COR-L47 (cell line): ENCODE results near the gene ASCL2.

Experiments
- DNase-seq: peaks from one replicate; lab custom pipeline; 2025; lab: John Stamatoyannopoulos, UW

Gene ASCL2

DNA sequence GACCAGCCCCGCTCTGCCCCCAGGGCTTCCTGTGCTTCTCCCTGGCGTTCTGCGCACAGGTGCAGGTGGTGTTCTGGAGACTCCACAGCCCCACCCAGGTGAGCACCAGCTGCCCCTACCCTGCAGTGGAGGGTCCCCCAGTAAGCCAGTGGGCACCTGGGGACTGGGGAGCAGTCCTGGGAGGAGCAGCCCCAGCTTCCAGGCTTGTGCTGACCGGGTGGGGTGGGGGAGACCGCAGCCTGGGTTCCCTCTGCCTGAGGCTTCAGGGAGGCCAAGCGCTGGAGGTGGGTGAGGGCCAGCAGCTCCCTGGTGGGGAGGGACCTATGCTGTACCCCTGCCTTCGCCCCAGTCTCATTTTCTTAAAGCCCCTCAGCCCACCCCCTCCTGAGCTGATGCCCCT lies 38.3 kb upstream of the ASCL2 start:
- no peak for DNase-seq

DNA sequence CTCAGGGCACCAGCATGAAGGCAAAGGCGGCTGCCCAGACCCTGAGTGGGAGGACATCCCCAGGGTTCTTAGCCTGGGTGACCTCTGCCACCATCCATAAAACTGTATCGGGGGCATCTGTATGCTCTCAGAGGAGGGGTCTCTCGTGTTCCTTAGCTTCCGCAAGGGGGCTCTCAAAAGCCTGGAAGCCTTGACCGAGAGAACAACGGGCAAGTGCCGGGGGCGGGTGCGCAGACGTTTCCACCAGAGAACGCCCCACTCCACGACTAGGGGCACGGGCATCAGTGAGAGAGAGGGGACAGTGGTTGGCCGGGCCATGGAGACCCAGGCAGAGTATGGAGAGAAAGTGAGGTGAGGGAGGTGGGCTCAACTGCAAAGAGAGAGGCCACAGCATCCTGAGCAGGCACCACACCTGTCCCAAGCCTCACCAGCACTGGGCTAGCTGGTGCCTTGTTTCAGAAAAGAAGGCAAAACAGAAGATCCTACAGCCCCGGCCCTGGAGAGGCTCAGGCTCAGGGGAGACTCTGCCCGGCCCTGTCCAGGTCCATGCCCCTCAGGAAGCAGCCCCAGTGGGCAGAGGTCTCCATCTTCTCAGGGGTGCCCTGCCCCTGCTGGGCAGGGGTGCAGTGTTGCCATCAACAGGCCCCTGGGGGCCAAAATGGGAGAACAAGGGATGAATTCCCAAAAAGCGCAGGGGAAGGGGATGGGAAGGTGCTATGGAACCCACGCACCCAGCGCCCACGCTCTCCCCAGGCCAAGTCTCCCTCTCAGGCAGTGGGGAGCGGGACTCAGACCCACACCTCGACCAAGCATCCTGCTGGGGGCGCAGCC lies 37.3 kb upstream of the ASCL2 start:
- no peak for DNase-seq

DNA sequence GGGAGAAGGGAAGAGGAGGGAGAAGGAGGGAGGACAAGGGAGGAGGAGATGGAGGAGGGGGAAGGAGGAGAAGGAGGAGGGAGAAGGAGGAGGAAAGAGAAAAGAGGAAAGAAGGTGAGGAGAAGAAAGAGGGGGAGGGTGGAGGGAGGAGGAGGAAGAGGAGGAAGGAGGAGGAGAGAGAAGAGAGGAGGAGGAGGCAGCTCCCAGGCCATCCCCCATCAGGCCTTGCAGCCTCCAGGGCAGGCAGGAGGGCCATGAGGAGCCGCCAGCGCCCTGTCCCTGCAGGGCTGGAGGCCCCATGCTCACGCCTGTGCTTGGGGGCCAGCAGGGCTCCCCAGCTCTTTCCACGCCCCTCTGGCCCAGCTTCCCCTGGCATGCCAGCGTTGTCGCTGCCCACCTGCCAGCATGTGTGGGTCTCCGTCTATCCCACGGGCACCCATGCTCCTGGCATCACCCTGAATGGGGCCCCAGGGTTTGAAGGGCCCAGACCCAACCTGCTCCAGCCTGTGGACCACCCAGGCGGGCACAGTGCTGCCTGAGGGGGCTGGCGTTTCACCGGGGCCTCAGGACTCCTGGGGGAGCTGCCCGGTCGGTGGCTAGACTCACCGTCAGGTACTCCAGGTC lies 36.6 kb upstream of the ASCL2 start:
- DNase-seq, result no peak

DNA sequence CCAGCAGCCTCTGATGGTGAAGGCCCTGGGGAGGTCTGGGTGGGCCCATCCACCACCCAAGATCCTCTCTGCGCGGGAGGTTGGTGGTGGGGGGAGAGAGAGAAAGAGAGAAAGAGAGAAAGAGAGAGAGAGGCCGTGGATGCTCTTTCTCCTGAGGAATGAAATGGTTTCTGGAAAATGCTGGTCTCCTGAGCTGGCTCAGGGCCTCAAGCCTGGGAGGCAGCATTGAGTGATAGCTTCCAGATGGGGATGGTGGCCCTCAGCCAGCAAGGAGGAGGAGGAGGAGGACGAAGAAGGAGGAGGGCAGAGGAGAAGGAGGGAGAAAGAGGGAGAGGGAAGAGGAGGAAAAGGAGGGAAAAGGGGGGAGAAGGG lies 36.0 kb upstream of the ASCL2 start:
- no peak for DNase-seq

DNA sequence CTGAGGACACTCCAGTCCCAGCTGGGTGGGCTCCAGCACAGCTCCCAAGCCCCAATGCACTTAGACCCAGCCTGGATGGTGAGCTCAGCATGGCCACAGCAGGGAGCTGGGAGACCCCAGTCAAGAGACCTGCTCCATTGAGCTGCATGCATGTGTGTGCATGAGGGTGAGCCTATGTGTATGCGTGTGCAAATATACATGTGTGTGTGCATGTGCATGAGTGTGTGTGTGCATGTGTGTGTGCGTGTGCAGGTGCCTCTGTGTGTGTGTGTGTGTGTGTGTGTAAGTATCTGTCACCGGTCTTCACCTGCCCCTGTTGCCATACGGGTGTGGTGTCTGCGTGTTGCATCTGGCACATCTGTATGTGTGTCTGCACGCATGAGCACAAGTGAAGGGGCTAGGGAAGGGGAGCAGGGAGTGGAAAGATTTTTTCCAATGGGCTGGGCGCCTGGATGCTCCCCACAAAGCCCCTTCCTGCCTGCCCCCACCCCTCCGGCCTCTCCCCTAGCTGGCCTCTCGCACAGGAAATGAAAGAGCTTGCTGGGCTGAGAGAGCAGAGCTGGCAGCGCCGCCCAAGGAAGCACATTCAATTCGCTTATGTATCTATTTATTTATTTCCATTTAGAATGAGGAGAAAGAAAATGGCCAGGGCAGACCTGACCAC lies 35.5 kb upstream of the ASCL2 start:
- DNase-seq, result no peak

DNA sequence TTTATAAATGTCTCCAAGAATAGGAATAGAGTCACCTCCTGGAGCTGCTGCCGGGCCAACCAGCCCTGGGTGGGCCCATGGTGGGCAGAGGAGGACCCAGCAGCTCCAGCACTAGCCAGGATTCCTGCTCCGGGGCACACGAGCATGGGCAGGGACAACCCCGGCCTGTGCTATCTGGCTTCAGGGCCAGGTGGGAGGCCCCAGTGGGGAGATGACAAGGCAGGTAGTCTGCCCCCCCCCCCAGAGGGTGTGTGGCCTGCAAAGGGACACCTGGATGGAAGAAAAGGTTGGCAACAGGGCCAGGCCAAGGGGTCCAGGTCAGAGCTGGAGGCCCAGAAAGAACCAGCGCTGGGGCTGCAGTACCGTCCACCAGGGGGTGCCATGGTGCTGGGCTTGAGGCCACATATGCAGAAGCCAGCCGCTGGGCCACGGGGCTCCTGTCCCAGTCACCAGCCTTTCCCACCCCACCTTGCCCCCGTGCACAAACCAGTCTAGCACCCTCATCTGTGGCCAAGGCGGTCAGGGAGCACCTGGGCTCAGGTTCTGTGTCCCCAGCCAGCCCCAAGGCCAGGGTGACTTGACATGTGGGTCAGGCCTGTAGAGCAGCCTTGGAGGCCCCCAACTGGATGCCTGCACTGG lies 34.9 kb upstream of the ASCL2 start:
- peak; percentile 82 for DNase-seq

DNA sequence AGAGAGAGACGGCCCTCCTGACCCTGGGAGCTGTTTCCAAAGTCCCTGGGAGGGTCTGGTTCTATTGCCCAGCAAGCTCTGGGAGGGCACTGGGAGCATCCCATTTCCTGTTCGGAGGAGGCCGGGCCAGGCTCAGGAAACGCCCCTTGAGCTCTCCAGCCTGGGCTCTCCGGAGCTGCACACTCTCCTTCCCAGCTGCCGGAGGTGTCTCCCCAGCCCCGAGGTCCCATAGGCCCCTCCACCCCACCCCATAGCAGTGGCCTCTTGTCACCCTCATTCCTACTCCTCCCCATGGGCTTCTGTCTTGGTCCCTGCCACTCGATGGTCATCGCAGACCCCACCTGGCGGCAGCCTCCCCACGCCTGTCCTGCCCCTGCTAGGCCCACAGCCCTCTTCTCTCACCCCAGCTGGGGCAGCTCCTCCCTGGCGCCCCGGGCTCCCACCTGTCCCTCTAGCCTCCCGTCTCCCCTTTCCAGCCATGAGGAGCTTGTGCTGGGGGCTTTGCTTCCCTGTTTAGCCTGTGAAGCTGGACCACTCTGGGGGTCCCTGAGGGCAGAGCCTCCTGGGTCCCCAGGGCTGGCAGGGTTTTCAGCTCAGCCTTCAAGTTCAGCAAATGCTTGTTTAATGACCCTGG lies 34.2 kb upstream of the ASCL2 start:
- no peak for DNase-seq

DNA sequence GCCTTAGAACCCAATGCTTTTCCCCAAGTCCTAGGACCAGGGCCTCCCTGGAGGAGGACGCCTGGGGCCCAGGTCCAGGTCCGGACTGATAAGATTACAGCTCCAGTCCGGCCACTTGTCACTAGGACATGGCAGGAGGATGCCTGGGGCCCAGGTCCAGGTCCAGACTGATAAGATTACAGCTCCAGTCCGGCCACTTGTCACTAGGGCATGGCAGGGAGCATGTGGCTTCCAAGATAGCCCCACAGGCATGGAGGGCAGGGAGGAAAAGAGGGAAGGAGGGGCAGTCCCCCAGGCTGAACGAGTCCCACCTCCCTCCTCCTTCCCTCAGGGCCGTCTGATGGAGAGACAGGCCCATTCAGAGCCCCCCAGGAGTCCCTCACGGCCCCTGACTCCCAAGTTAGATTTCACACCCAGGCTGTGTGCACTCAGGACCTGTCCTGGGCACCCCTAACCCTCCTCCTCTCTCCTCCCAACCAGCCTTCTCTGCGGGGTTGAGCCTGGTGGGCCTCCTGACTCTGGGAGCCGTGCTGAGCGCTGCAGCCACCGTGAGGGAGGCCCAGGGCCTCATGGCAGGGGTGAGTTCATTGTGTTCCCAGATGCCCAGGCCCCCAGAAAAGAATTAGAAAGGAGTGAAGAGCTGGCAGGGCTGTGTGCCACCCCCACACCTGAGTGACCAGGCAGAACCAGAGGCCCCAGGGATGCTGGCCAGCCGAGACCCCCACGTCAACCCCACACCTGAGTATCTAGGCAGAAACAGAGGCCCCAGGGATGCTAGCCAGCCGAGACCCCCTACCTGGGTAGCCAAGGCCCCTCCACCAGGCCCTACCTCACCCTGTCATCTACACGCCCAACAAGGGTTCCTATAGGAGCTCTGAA lies 33.5 kb upstream of the ASCL2 start:
- DNase-seq, result no peak

DNA sequence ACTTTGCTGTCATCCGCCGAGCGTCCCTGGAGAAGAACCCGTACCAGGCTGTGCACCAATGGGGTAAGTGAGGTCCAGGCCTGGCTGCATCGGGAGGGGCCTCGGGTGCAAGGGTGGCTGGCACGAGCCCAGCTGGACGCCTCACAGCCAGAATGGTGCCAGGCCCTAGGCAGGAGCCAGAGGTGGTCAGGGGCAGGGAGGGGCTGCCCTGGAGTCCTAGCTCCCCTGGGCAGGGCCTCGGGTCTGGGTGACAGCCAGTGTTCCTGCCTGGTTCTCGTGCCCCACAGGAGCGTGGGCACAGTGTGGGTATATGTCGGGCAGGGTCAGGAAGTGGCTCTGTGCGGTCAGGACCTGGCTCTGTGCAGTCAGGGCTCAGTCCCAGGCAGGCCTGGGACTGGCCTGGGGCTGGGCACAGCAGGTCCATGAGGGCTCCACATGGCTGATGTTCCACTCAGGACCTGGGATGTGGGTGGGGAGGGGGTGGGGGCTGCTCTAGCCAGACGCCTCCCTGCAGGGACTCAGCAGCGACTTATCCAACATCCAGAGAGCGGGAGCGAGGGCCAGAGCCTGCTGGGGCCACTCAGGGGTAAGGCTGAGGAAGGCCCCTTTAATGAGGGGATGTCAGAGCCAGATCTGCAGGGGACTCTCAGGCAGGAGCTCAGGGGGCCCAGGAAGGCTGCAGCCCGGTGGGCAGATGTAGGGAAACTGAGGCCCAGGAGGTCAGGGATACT lies 32.7 kb upstream of the ASCL2 start:
- no peak for DNase-seq

DNA sequence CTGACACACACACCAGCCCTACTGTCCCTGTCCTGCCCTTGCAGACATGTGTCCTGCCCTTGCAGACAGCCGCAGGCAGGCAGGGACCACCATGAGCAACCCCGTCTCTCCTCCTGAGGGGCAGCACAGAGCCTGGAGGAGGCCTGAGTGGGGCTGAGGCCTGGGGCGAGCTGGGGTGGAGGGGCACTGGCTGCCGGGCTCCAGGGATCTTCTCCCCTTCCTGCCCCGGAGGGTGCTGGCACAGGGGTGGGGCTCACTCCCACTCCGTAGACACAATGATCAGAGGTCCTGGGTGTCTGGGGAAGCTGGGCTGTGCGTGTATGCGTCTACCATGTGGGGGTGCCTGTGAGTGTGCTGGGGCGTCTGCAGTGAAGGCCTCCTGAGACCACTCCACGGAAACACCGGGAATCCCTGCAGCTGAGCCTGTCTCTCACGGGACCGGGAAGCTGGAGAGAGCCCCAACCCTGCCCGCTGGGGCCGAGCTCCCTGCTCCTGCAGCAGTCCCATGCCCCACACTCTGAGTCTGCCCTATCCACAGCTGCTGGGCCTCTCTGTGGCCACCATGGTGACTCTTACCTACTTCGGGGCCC lies 32.0 kb upstream of the ASCL2 start:
- no peak for DNase-seq

DNA sequence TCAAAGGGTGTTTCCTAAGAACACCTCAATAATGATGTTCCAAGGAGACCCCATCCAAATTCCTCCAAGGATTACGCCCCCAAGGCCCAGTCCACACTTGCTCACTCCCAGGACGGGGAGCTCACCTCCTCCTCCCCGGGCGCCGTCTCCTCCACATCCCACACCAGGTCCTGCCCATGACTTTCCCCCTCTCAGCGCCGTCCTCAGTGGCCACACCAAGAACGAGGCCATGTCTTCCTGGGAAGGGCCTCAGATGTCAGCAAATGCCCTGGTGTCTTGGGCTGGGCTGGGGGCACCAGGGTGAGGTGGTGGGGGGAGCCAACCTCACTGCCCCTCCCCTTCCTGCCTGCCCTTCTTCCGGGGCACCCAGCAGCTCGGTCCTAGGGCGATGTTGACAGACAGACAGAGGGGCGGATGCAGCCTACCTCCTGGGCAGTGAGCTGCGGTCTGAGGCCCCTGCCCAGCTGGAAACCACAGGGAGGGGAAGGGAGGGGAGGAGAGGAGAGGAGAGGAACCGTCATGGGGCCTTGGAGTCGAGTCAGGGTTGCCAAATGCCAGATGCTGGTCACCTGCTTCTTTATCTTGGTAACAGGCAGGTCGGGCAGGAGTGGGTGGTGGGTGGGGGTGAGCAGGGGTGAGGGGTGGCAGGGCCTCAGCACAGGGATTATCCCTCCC lies 31.4 kb upstream of the ASCL2 start, which contains the start of the genes C11orf21 and TSPAN32:
C11orf21 (minus strand) TSS at position 288 of the 675 bp plus-strand sequence; CDS start at position 178, 110 bp downstream.
TSPAN32 (plus strand) TSS at position 383 of the 675 bp plus-strand sequence; CDS start at position 520, 137 bp downstream.
- DNase-seq, result no peak

DNA sequence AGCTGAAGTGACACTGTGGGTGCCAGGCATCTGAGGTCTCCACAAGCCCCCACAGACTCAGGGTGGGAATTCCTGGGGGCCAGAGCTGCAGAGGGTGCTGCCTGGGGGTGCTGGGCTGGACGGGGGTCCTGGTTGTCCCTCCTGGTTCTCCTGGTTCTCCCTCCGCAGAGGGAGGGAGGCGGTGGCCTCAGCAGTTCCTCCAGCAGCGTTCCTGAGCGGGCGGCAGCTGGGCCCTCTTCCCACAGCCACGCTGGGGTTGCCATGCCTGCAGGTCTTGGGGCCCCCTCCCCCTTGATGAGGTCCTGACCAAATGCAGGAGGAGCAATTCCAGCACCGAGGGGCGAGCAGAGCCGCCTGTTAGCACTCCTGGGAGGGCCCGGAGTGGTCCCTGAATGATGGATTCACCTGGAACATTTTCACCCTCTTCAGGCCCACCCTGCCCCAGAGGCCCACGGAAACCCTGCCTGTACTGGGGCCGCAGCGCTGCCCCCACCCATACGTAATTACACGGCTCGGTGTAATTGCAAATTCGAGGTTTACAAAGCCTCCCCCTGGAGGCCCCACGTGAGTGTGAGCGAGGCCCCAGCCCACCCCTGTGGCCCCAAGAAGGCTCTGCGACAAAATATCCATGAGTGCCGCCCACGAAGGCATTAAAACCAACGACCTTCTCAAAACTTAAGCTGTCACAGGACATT lies 30.7 kb upstream of the ASCL2 start:
- DNase-seq, result no peak

DNA sequence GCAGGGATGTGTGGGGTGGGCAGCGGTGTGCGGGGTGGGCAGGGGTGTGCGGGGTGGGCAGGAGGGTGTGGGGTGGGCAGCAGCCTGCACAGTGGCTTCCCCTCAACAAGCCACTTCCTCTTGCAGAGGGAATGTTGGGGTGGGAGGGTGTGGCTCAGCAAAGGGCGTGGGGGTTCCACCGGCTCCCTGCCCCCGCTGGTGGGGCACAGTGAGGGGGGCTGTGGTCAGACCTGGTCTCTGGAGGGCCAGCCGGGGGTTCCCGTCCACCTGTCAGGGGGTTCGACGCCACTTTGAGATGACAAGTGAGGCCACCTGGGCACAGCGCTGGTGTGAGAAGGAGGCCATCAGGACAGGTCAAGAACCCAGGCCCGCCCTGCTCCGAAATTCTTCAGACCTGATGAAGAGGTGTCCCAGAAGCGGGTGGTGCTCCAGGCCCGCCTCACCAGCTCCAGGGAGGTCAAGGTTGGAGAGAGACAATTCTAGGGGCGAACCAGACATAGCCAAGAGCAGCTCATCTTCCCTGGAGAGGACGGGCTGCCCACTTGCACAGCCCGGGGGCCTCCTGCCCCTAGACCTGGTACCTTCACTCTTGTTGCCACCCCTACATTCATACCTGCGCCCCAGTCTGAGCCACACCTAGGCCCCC lies 30.0 kb upstream of the ASCL2 start:
- DNase-seq, result no peak

DNA sequence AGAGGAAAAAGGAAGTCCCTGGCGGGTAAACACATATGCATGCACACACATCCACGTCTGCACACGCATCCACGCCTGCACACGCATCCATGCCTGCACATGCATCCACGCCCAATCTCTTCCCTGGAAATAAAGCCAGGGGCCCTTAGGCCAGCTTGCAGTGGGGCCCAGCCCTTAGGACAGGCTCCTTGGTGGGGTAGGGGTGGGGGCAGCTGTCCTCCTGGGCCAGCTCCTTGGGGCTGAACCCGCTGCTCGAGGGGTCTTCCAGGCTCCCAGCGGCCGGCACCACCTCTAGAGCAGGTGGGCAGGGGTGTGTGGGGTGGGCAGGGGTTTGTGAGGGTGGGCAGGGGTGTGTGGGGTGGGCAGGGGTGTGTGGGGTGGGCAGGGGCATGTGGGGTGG lies 29.4 kb upstream of the ASCL2 start:
- no peak for DNase-seq

DNA sequence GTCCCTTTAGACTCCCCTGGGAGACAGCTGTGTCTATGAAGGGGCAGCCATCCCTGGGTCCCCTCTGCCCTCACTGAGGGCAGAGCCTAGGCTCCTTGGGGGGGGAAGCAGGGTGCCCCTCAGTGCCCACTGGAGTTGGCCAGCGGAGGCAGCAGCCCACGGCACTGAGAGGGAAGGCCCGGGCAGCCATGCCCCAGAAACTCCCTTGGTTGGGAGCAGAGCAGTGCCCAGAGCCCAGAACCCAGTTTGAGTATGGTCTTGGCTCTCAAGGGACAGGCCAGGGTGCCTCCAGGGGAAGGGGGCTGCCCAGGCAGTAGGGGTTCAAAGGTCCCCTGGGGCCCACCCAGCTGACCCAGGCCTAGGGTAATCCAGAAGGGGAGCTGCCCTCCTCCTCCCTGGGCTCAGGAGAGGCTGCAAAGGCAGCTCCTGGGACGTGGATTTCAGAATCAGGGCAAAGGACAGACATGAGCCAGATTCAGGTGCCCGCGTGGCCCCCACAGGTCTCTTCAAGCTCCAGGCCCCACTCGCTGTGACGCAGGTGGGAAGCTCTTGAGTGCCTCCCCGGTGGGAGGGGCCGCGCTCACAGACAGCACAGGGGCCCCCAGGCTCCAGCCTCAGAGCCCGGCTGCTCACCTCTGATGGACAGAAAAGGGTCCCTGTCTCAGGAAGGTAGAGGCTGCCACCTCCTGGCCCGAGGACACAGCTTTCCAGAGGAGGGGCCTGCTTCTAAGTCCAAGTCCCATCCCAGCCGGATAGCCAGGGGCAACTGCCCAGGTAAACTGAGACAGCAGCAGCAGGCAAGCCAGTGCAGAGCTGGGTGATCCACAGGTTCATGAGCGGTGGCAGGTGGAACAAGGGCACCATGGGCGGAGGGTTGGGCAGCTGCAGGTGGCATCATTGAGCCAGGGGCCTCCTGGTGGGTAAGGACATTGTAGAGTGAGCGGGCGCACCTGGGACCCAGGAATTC lies 28.7 kb upstream of the ASCL2 start:
- DNase-seq, result peak; percentile 92

DNA sequence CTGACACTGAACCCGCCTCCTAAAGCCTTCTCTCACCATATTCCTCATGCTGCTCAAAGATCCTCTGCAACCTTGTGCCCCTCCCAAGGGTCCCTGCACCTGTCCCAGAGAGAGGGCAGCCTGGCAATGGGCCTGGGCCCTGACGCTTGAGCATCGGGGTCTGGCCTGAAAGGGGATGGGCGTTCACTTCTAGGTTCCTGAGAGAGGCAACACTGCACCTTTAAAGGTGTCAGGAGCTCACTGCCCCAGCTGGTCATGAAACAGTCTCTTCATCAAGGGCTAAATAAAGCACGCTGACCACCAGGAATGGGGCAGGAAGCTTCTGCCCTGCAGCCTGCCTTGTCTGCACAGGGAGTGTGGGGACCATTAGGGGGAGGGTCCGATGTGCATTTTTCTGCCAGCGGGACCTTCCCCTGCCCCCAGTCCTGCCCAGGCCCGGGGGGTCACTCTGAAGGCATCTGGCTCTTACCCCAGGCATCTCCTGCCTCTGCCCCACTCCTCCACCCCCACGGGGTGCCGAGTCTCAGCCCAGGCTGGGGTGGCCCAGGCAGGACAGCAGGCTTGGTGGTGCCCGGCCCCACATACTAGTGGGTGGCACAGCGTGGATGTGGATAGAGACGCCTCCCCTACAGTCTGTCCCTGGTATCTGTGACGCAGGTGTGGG lies 27.9 kb upstream of the ASCL2 start:
- DNase-seq, result no peak
